SK-N-MC (cell line): ENCODE results near the gene HINFP.

Experiments used
- EZH2 ChIP-seq: fragments of 200-600 bp; sonication (generic); IDR thresholded peaks from one replicate; pipeline ENCODE4 v1.6.1; 2017; ENCODE audit warnings: antibody characterized with exemption
- FOXP2 ChIP-seq: optimal IDR thresholded peaks from 2 replicates; pipeline ENCODE3; 2011; ENCODE audit warnings: mild to moderate bottlenecking, moderate library complexity; ENCODE audit not compliant: insufficient read depth; ENCODE audit errors: extremely low read length, control extremely low read depth
- POLR2AphosphoS5 ChIP-seq: IDR thresholded peaks from 2 replicates; pipeline ENCODE4 v1.6.1; 2012; ENCODE audit warnings: mild to moderate bottlenecking, low read depth, low read length, borderline replicate concordance

- TF ChIP-seq POLR2AphosphoS5 = no peak
- no peak for TF ChIP-seq EZH2
- no peak for TF ChIP-seq FOXP2
These were observed 4.2 kb upstream of the HINFP start for GRCh38 chr11:119117004-119117706.
